Activated gamma-delta T cell treated with Interleukin-2 at 50 U/mL for 16 hours (primary cell): Measurements from ENCODE around the gene KCNT1.

Experiments
- DNase-seq: peaks from one replicate; pipeline ENCODE4 v3.0.0-alpha.2; 2020

The KCNT1 gene

DNA sequence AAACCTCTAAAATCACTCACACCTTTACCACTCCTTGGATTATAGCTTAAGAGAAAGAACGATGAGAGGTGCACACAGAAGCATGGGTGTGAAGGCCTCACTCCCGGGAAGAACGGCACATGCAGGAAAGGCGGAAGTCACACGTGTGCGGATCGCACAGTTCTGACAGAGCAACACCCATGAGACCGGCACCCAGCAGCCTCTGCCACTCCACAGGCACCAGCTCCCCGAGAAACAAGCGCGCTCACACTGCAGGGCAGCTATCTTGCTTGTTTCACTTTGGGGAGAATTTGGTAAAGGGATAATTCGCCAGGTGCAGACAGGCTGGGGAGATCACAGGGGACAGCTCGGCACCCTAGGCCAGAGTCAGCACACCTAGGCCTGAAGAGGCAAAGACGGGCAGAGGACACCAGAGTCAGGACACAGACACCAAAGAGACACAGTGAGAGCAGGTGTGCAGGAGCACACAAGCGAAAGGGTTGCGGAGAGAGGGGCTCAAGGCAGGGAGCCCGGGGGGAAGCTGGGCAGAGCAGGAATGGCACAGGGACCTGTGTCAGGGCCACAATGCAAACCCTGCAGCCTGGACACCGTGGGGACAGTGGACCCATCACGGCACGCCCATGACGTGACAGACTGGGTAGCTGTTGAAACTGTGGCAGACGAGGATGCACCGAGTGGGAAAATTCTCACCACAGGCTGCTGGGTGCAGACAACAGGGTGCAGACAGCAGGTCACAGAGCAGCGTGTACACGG lies 123.6 kb downstream of the KCNT1 start:
- DNase-seq = no peak

DNA sequence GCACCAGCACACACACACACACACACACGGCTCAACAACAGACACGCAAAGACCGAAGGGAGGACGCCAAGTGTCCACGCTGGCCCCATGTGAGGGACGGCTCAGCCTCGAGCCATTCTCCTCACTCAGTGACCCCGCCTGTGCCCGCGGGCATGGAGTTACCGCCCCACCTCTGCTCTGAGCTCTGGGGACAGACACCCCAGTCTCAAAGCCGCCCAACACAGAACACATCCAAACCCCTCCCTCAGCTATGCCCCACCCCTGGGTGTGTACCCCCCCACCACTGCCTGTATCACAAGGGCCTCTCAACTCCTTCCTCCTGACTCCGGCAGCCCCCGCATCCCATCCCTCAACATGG lies 124.2 kb downstream of the KCNT1 start:
- DNase-seq = no peak

DNA sequence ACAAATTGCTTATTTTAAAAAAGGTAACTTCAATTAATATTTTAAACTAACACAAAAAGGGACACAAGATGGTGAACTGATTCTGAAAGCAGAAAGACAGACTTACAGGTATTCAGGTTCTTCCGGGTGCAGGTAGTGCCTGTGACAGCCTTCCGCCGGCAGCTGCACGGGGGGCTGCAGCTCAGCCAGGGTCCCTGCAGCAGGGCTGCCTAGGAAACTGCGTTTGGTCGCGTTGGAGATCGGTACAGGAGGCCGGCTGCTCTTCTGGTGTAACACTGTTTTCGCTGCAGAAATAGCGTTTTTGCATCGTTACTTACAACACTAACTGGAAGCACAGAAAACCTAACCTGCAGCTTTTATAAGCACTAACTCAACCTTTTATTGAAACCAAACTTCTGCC lies 125.3 kb downstream of the KCNT1 start:
- DNase-seq = no peak

DNA sequence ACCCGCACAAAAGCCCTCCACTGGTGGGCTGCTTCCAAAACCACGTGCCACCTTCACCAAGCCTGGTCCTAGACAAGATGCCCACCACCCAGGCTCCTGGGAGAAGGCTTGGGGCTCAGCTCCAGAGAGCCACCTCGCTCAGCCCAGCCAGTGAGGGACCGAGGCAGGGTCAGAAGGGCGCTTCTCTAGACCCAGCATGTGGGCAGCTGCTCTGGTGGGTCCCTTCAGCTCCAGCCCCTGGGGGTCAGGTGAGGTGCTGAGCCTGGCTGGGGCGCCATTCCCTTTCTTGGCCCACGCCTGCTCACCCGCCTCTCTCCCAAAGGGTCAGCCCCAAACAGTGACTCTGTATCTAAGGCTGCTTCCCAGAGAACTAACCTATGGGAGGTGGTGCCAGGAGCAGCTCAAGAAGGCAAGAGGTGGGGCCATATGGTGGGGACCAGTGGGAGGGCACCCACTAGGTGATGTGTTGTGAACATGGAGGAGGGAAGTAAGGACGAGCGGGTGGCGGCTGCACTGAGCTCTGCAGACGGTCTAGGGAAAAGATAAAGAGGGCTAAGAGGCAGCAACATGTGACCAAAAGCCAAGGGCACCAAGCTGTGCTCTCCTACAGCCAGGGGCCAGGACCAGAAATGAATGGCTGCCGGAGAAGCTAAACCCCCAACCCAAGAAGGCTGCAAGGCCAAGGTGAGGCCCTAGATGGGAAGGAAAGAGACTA lies 126.0 kb downstream of the KCNT1 start:
- no peak for DNase-seq

DNA sequence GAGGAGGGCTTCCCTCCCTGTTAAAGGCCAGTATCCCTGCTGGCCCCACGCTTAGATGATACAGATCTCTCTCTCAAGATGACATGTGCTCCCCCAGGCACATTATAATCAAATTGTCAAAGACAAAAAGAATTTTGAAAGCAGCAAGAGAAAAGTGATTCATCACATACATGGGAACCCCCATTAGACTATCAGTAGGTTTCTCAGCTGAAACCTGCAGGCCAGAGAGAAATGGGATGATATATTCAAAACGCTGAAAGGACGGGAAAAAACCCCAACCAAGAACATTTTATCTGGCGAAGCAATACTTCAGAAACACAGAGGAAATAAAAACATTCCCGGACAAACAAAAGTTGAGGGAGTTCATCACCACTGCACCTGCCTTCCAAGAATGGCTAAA lies 126.7 kb downstream of the KCNT1 start:
- DNase-seq = no peak

DNA sequence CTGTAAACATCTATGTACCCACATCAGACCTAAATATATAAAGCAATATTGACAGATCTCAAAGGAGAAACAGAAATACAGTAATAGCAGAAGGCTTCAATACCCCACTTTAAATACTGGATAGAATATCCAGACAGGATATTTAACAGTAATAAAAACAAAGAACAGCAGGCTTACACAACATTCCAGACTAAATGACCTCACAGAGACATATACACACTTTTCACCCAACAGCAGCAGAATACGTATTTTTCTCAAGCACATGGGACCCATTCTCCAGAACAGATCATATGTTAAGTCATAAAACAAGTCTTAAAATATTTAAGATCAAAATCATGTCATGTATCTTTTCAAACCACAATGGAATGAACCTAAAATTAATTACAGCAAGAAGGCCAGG lies 128.5 kb downstream of the KCNT1 start:
- no peak for DNase-seq

DNA sequence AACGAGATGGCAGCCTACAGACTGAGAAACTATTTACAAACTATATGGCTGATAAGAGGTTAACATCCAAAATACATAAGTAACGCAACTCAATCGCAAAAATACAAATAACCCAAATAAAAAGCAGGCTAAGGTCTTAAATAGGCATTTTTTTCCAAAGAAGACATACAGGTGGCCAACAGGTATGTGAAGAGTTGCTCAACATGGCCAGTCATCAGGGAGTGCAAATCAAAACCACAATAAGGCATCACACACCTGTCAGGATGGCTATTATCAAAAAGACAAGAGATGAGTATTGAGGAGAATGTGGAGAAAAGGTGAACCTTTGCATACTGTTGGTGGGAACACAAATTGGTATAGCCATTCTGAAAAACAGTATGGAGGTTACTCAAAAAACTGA lies 131.9 kb downstream of the KCNT1 start:
- DNase-seq = no peak

DNA sequence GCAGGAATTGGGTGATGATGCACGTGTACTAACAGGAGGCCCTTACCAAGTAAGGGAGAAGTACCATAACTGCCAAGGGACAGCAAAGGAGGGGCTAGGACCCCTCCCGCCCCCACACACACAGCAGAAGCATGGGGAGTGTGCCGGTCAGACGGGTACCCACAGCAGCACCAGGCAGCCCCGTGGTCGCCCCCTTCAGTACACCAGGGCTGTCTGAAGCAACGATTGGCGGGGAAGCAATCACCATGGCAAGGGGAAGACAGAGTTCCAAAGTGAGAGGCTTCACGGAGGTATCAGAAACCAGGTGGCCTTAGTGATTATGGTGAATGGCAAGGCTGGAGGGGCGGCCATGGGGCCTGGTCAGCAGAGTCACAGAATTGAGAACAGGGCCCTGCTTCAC lies 133.1 kb downstream of the KCNT1 start:
- DNase-seq = no peak

DNA sequence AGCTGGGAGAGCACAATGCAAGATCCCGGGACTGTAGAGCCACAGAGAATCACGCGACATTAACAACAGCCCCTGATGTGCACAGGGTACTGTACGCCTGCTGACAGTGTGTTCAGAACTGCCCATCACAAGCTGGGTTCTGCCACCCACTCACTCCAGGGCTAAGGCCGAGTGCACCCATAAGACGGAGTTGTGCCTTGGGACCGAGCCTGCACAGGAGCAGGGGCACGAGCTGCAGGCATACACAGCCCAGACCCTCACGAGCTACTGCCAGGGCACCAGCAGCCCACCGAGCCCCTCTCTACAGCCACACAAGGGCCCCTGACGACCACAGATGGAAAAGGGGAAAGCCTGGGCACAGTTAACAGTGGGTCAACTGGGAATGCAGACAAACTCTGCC lies 137.5 kb downstream of the KCNT1 start:
- DNase-seq = no peak

DNA sequence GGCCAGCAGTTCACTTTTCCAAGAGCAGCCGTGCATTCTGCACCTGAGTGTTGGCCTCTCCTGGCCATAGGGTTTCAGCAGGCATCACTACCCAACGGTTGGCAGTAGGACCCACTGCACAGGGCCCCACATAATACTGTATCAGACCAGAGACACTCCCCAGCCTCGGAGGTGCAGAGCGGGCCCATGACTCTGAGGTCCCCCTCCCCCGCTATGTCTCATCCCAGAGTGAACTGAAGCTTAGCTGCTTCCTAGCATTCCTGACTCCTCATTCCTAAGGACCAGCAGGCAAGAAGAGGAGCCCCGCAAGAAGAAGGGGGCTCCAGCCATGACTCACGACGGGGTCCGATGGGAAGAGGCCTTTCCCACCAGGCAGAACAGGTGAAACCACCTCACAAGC lies 138.1 kb downstream of the KCNT1 start:
- no peak for DNase-seq

DNA sequence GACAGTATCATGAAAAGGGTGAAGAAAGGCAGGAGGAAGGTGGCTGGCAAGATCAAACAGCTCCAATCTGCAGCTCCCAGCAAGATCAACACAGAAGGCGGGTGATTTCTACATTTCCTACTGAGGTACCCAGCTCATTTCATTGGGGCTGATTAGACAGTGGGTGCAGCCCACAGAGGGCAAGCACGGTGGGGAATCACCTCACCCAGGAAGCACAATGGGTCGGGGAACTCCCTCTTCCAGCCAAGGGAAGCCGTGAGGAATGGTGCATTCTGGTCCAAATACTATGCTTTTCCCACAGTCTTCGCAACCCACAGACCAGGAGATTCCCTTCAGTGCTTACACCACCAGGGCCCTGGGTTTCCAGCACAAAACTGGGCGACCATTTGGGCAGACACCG lies 138.6 kb downstream of the KCNT1 start:
- no peak for DNase-seq
